SK-N-SH treated with all-trans-retinoic acid at 6 μM for 48 hours (cell line): ENCODE data around the gene FKBP11.

Source experiments
- ATAC-seq: fragments of 200-7000 bp; cut with Tn5 transposase; 3 replicates; pipeline ENCODE4 v1.9.1; 2020; ENCODE audit warnings: mild to moderate bottlenecking, moderate library complexity
- ARNTL ChIP-seq: fragments of 450-650 bp; formaldehyde crosslinking; IDR thresholded peaks from 2 replicates; pipeline ENCODE4 v1.5.0; 2020; ENCODE audit warnings: low read depth, mild to moderate bottlenecking, moderate library complexity, borderline replicate concordance
- BACH2 ChIP-seq: fragments of 250-450 bp; sonication (Bioruptor Pico); IDR thresholded peaks from 2 replicates; pipeline ENCODE4 v1.9.0; 2021; ENCODE audit warnings: mild to moderate bottlenecking, borderline replicate concordance
- CSDC2 ChIP-seq: fragments of 250-450 bp; sonication (Bioruptor Pico); IDR thresholded peaks from 2 replicates; pipeline ENCODE4 v1.5.0; 2020; ENCODE audit warnings: mild to moderate bottlenecking, moderate library complexity
- CSRNP3 ChIP-seq: fragments of 250-450 bp; sonication (Bioruptor Pico); IDR thresholded peaks from 2 replicates; pipeline ENCODE4 v1.5.1; 2021; ENCODE audit warnings: mild to moderate bottlenecking, moderate library complexity
- ESRRG ChIP-seq: fragments of 250-450 bp; sonication (Bioruptor Pico); IDR thresholded peaks from 2 replicates; pipeline ENCODE4 v1.6.1; 2021; ENCODE audit warnings: mild to moderate bottlenecking
- GLIS3 ChIP-seq: fragments of 250-450 bp; sonication (Bioruptor Pico); IDR thresholded peaks from 2 replicates; pipeline ENCODE4 v1.5.0; 2020; ENCODE audit warnings: mild to moderate bottlenecking, moderate library complexity
- ISL1 ChIP-seq: fragments of 250-450 bp; sonication (Bioruptor Pico); IDR thresholded peaks from 2 replicates; pipeline ENCODE4 v2.1.2; 2022; ENCODE audit warnings: mild to moderate bottlenecking, moderate library complexity
- OSR1 ChIP-seq: fragments of 250-450 bp; sonication (Bioruptor Pico); IDR thresholded peaks from 2 replicates; pipeline ENCODE4 v1.8.0; 2022; ENCODE audit warnings: moderate library complexity, mild to moderate bottlenecking, inconsistent platforms
- PATZ1 ChIP-seq: fragments of 250-450 bp; sonication (Bioruptor Pico); IDR thresholded peaks from 2 replicates; pipeline ENCODE4 v1.8.0; 2020; ENCODE audit warnings: mild to moderate bottlenecking, moderate library complexity, borderline replicate concordance
- POU6F1 ChIP-seq: fragments of 250-450 bp; sonication (Bioruptor Pico); IDR thresholded peaks from 2 replicates; pipeline ENCODE4 v1.8.0; 2021; ENCODE audit warnings: low read depth, mild to moderate bottlenecking, moderate library complexity, borderline replicate concordance
- RARB ChIP-seq: fragments of 250-450 bp; sonication (Bioruptor Pico); IDR thresholded peaks from 2 replicates; pipeline ENCODE4 v1.8.0; 2021; ENCODE audit warnings: mild to moderate bottlenecking, moderate library complexity
- SNAI2 ChIP-seq: fragments of 250-450 bp; sonication (Bioruptor Pico); IDR thresholded peaks from 2 replicates; pipeline ENCODE4 v1.5.0; 2020; ENCODE audit warnings: mild to moderate bottlenecking, moderate library complexity
- TCF4 ChIP-seq: fragments of 250-450 bp; sonication (Bioruptor Pico); IDR thresholded peaks from 2 replicates; pipeline ENCODE4 v1.8.0; 2021; ENCODE audit warnings: mild to moderate bottlenecking, moderate library complexity, borderline replicate concordance
- TSHZ2 ChIP-seq: fragments of 250-450 bp; sonication (Bioruptor Pico); IDR thresholded peaks from 2 replicates; pipeline ENCODE4 v1.5.0; 2020; ENCODE audit warnings: mild to moderate bottlenecking, moderate library complexity
- ZC3H10 ChIP-seq: fragments of 250-450 bp; sonication (Bioruptor Pico); IDR thresholded peaks from 2 replicates; pipeline ENCODE4 v1.5.1; 2021; ENCODE audit warnings: mild to moderate bottlenecking, moderate library complexity
- ZFP3 ChIP-seq: fragments of 250-450 bp; sonication (Bioruptor Pico); IDR thresholded peaks from 2 replicates; pipeline ENCODE4 v1.5.0; 2020; ENCODE audit warnings: mild to moderate bottlenecking, moderate library complexity
- ZFP30 ChIP-seq: fragments of 450-650 bp; formaldehyde crosslinking; IDR thresholded peaks from 2 replicates; pipeline ENCODE4 v1.5.0; 2022; ENCODE audit warnings: mild to moderate bottlenecking, moderate library complexity
- ZNF565 ChIP-seq: fragments of 450-650 bp; formaldehyde crosslinking; conservative IDR thresholded peaks from 2 replicates; pipeline ENCODE4 v1.5.0; 2020; ENCODE audit warnings: low read depth, mild to moderate bottlenecking, moderate library complexity
- ZNF70 ChIP-seq: fragments of 450-650 bp; formaldehyde crosslinking; IDR thresholded peaks from 2 replicates; pipeline ENCODE4 v1.5.0; 2020; ENCODE audit warnings: mild to moderate bottlenecking, moderate library complexity
- ZNF8 ChIP-seq: fragments of 450-650 bp; formaldehyde crosslinking; IDR thresholded peaks from 2 replicates; pipeline ENCODE4 v1.5.0; 2020; ENCODE audit warnings: mild to moderate bottlenecking, moderate library complexity

Gene FKBP11

GRCh38 chr12:48882315-48882687, 43.0 kb downstream of the FKBP11 start:
- peak; percentile 75 for ATAC-seq
- TF ChIP-seq TSHZ2 (CRISPR knock-in tag) (no peak), POU6F1 (CRISPR knock-in tag) (no peak), ZFP3 (no peak), ZFP30 (CRISPR knock-in tag) (no peak), CSDC2 (CRISPR knock-in tag) (no peak), ISL1 (CRISPR knock-in tag) (no peak), ZNF565 (CRISPR knock-in tag) (no peak), ZNF70 (CRISPR knock-in tag) (no peak)
- TF ChIP-seq, all 23 proteins: peak for 0

GRCh38 chr12:48881686-48882314, 43.5 kb downstream of the FKBP11 start:
- ATAC-seq = peak; percentile 20; the same call in 2 of the 3 replicates
- TF ChIP-seq ZNF70 (CRISPR knock-in tag) = no peak
- no peak for TF ChIP-seq POU6F1 (CRISPR knock-in tag)
- TF ChIP-seq ISL1 (CRISPR knock-in tag) = no peak
- no peak for TF ChIP-seq BACH2
- no peak for TF ChIP-seq TCF4 (CRISPR knock-in tag)
- no peak for TF ChIP-seq GLIS3
- no peak for TF ChIP-seq CSRNP3 (CRISPR knock-in tag)
- no peak for TF ChIP-seq PATZ1 (CRISPR knock-in tag)
- no peak for TF ChIP-seq SNAI2 (CRISPR knock-in tag)
- no peak for TF ChIP-seq RARB (CRISPR knock-in tag)
- TF ChIP-seq OSR1 (CRISPR knock-in tag) = no peak
- TF ChIP-seq ZC3H10 (CRISPR knock-in tag) = no peak
- TF ChIP-seq ZNF8 = no peak
- TF ChIP-seq, all 23 proteins: peak for 0

- TF ChIP-seq ZNF8 (no peak), ESRRG (no peak), PATZ1 (CRISPR knock-in tag) (no peak), ARNTL (CRISPR knock-in tag) (no peak), ZNF70 (CRISPR knock-in tag) (no peak), OSR1 (CRISPR knock-in tag) (no peak), ZC3H10 (CRISPR knock-in tag) (no peak)
- ATAC-seq = no peak
Observed at GRCh38 chr12:48880647-48881046, 44.6 kb downstream of the FKBP11 start.
